IPS DF 4.7 (cell line): ENCODE results near the gene PRPF6.
"Not testable (repeated sequence)": the region's sequence is repeated elsewhere in the genome, so short reads cannot be mapped to it uniquely, and the experiment has no call there.

Source experiments
- DNase-seq: peaks from one replicate; pipeline ENCODE4 v3.0.0-alpha.2; 2013; ENCODE audit warnings: low spot score; ENCODE audit errors: extremely low read depth

Gene PRPF6

DNA sequence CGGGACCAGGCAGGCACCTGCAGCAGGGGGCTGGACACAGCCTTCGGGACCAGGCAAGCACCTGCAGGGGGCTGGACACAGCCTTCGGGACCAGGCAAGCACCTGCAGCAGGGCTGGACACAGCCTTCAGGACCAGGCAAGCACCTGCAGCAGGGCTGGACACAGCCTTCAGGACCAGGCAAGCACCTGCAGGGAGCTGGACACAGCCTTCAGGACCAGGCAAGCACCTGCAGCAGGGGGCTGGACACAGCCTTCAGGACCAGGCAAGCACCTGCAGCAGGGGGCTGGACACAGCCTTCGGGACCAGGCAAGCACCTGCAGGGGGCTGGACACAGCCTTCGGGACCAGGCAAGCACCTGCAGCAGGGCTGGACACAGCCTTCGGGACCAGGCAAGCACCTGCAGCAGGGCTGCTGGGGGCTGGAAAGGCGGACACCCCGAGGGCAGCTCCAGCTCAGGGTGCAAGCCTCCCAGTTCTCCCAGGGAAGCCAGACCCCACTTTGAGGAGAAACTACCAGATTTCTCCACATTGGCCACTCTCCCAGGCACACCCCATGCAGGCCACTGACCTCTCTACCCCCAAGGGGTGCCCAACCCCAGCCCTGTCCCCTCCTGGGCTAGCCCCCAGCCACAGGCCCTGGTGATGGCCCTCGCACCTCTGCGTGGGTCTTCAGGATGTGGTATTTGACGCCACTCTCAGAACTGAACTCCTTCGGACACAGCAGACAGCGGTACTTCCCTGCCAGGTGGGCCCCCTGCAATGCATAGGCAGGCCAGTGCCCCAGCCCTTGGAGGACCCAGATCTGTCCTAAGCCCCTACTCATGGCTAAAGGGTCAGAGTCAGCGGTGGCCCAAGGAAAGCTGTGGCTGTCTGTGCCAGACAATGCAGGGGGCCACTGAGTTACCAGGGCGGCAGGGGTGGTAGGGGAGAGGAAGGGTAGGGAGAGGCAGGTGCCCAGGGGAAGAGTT lies 20.0 kb upstream of the PRPF6 start:
- DNase-seq, result not testable (repeated sequence)

- DNase-seq, result no peak
Observed at GRCh38 chr20:63961664-63962425, 19.1 kb upstream of the PRPF6 start.

DNA sequence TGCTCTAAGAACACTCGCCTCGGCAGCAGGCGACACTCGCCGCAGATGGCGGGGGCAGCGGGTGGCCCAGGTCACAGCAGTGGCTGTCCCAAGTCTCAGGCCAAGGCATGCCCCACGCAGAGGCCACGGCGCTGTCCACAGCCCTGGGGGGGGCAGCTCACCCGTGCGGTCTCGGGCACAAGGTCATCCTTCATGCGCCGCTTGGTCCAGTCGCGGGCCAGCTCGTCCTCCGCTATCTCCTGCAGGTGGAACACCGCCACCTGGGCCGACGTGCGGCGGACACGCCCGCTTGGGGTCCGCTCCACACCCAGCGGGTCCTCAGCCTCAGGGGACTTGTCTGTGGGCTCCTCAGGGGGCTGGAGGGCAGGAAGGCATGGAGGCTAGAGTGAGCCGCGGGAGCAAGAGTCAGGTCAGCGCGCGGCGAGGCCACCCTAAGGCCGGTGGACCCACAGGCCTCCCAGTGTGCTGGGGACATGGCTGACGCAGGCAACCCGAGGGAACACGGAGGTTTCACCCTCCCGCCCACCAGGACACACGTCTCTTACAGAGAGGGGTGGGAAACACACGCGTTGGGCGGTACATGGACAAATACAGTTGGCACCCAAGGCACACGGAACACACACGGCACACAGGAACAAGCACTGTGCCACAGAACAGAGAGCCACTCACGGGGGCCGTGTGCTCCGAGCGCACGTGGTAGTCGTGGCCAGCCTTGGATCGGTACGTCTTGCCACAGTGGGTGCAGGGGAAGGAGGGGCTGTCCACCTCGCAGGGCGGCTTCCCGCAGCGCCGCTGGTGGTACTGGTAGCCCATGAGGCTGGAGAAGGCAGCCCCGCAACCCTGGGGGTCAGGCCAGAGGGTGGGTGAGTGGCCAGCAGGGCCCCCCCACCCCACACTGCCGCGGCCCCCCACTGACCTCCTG lies 18.2 kb upstream of the PRPF6 start:
- DNase-seq, result no peak

DNA sequence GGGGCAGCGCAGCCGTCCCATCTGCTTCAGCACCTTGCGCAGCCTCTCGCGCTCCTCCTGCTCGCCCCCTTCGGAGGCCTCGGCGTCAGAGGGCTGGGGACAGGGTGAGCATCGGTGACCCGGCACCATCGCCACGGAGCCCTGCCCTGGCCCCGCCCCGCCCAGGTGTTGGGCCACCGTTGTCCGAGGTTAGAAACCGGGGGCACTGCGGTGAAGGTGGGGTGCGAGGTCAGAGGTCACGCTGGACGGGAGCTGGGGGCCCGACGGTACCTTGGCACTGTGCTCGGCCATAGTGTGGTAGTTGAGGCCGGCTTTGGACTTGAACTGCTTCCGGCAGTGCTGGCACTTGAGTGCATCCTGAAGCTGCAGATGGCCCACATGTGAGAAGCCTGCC lies 17.6 kb upstream of the PRPF6 start:
- no peak for DNase-seq

GRCh38 chr20:63963784-63964301 lies 17.1 kb upstream of the PRPF6 start:
- DNase-seq, result no peak

GRCh38 chr20:63964412-63964811 lies 16.5 kb upstream of the PRPF6 start:
- DNase-seq, result no peak

DNA sequence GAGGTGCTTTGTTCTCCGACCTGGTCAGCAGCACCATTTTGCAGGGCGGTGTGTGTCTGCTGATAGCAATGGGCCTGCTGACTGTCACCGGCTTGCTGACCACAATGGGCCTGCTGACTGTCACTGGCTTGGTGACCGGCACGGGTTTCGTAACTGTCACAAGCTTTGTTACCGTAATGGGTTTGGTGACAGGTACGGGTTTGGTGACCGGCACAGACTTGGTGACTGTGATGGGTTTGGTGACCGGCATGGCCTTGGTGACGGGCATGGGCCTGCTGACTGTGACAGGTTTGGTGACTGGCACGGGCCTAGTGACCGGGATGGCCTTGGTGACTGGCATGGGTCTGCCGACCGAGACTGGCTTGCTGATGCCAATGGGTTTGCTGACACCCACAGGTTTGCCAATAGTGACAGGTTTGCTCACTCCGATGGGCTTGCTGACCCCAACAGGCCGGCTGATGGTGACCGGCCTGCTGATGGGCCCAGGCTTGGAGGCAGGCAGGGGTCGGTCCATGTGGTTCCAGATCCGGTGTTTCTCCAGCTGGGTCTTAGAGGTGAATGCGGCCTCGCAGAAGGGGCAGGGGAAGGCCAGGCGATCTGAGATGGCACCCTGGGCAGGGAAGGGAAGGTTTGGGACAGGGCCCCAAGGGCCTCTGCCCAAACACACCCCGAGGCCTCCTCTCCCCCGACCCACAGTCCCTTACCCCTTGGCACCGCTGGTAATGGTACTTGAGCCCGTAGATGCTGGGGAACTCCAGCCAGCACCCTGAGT lies 14.6 kb upstream of the PRPF6 start:
- no peak for DNase-seq

- DNase-seq, result no peak
Observed at GRCh38 chr20:63966944-63967322, 14.0 kb upstream of the PRPF6 start.

- DNase-seq, result no peak
Observed at GRCh38 chr20:63967330-63968135, 13.4 kb upstream of the PRPF6 start.

DNA sequence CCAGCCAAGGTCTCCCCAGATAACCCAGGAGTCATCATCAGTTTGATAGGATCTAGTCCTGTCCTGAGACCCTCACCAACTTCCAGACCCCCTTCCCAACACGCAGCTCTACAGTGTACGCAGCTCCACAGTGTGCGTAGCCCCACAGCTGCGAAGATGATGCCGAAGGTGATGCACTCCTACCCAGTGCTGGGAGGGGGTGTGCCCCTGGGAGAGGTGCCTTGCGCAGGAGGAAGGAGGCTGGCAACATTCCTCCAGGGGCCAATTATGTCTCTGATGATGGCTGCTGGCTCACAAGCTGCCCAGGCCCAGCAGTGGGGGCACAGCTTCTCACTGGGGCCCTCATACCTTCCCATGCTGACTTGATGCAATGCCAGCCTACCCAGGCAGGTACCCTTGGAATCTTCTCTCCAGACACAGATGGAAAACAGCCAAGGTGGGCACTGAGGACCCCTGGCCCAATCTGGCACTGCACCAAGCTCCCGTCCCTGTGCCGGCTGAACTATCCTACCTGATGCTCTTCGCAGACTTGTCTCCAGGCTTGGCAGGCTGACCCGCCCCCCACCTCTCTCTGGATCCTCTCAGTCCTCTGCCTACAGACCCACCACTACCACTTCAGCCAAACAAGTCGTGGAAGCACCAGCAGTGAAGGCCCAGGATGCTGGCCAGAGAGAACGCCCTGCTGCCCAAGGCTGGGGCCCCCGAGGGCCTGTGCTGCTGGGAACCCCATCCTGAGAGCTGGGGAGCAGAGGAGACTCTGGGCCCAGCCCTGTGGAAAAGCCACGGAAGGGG lies 12.6 kb upstream of the PRPF6 start:
- no peak for DNase-seq

DNA sequence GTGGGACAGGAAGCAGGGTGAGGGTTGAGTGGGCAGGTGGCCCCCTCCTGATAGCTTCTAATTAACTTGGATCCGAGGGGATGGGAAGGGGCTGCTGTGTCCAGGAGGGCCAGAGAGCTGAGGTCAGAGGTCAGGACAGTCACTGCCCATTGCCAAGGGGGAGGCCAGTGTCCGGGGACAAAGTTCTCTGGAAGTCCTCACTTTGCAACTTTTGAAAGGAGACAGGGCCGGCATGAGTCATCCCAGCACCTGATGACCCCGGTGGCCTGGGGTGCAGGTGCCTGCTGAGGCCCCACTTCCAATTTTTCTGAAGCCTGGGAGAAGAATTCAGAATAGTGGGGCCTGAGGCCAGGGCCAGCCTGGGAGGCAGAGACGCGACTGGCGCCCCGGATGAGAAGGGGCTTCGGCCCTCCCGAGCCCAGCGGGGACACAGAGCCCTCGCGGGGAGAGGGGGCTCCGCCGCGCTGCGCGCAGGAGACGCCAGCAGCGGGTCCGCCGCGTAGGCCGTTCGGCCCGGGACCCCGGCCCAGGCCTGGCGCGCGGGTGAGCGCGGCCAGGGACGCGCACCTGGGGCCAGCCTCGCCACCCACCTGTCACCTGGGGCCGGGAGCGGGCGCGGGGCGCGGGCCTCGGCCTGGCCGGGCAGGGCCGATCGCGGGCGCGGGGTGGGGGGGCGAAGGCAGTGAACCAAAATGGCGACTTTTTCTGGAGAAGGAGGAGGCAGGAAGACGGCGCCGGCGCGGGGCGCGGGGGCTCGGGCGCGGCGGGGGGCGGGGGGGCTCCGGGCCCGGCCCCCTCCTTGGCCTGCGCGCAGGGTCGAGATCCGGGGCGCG lies 11.8 kb upstream of the PRPF6 start:
- DNase-seq, result no peak

GRCh38 chr20:63969838-63970713 lies 10.9 kb upstream of the PRPF6 start, which contains the start of gene ZNF512B:
Gene ZNF512B (minus strand): TSS chr20:63969930. CDS start chr20:63967950, 1,980 bp downstream.
- no peak for DNase-seq

DNA sequence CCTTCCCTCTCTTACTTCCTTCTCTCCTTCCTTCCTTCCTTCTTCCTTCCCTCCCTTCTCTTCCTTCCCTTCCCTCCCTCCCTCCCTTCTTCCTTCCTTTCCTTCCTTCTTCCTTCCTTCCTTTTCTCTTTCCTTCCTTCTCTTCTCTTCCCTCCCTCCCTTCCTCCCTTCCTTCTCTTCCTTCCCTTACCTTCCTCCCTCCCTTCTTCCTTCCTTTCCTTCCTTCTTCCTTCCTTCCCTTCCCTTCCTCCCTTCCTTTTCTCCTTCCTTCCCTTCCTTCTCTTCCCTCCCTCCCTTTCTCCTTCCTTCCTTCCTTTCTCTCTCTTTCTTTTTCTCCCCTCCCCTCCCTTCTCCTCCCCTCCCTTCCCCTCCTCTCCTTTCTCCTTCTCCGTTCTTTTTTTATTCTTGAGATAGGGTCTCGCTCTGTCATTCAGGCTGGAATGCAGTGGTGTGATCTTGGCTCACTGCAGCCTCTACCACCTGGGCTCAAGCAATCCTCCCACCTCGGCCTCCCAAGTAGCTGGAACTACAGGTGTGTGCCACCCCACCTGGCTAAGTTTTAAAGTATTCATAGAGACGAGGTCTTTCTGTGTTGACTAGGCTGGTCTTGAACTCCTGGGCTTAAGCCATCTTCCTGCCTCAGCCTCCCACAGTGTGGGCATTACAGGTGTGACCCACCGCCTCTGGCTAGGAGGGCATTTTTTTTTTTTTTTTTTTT lies 10.1 kb upstream of the PRPF6 start:
- DNase-seq, result no peak

GRCh38 chr20:63971960-63972311 lies 9.0 kb upstream of the PRPF6 start:
- DNase-seq, result not testable (repeated sequence)

- DNase-seq, result no peak
Observed at GRCh38 chr20:63972312-63973159, 8.4 kb upstream of the PRPF6 start.
